Measurements from ENCODE around the gene ARMC9.
A peak's percentile ranks its signal among the peaks of the same experiment; 100 is the strongest.

The ARMC9 gene

DNA sequence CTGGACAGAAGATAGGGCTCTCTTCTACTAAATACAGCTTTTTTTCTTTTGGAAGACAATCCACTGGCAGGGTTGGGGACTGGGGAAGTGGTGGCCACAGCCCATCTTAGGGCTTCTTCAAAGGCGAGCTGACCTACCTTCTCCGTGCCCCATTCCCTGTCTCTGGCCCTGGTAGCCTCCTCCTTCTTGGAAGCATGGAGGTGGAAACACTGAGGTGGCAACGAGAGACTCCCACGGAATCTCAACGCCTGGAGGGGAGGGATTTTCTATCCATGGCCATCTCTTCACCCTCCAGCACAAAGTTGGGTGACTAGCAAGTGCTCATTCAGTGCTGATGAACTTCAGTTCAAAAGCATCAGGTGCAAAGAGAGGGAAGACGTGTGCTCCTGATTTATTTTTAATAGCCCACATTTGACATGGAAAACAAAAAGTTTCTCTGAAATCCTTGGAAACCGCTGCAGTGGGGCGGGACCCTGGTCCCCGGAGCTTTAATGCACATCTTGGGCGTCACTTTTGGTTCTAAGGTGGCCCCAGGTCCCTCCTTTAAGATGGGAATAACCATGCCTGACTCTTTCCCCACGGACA lies 633 bp upstream of the ARMC9 start:
- H3K36me3 ChIP-seq (ENCODE audit: insufficient read depth): no peaks in the 10 kb centered on the region
- peak overlapping the region; percentile 99 for H2AFZ ChIP-seq (ENCODE audit: low read depth)
- H3K4me3 ChIP-seq (IDR thresholded peaks at IDR 0.05; ENCODE audit: insufficient read depth, low read depth, low read length): peak overlapping the region; percentile 89
- no peak overlapping the region for H3K9ac ChIP-seq
- no peak overlapping the region for H3K27ac ChIP-seq
- peaks cover 4% of the 10 kb centered on the region for H3K4me1 ChIP-seq (ENCODE audit: low read depth, poor library complexity, severe bottlenecking)
- TF ChIP-seq, protein P1, sequence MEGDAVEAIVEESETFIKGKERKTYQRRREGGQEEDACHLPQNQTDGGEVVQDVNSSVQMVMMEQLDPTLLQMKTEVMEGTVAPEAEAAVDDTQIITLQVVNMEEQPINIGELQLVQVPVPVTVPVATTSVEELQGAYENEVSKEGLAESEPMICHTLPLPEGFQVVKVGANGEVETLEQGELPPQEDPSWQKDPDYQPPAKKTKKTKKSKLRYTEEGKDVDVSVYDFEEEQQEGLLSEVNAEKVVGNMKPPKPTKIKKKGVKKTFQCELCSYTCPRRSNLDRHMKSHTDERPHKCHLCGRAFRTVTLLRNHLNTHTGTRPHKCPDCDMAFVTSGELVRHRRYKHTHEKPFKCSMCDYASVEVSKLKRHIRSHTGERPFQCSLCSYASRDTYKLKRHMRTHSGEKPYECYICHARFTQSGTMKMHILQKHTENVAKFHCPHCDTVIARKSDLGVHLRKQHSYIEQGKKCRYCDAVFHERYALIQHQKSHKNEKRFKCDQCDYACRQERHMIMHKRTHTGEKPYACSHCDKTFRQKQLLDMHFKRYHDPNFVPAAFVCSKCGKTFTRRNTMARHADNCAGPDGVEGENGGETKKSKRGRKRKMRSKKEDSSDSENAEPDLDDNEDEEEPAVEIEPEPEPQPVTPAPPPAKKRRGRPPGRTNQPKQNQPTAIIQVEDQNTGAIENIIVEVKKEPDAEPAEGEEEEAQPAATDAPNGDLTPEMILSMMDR (conservative IDR thresholded peaks at IDR 0.05; ENCODE audit: low read depth, low read length): no peak
- H3K79me2 ChIP-seq (ENCODE audit: insufficient read depth, low read depth): no peaks in the 10 kb centered on the region
- no peaks in the 10 kb centered on the region for H3K27me3 ChIP-seq (ENCODE audit: insufficient read depth, low read depth)
- peak overlapping the region; percentile 52 for H3K4me2 ChIP-seq
- no peaks in the 10 kb centered on the region for H4K20me1 ChIP-seq (ENCODE audit: insufficient read depth)

DNA sequence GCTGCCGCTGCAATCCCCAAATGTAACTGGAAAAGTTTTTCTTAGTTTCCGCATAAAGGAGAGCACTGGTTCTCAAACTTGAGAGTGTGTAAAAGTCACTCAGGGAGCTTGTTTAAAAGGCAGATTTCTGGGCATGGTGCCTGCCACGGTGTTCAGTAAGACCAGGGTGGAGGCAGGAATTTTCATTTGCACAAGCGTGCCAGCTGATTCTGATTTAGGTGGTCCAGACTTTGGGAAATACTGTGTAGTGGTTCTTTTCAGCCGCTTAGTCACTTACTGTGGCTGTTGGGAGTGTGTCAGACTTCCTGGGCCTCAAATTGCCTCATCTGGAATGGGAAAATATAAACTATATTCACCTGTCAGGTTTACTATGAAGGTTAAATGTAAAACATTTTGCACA lies 788 bp downstream of the ARMC9 start:
- Histone ChIP-seq H3K4me3 (IDR thresholded peaks at IDR 0.05; ENCODE audit: insufficient read depth, low read depth, low read length) (peak overlapping the region; percentile 18), H4K20me1 (ENCODE audit: insufficient read depth) (no peaks in the 10 kb centered on the region), H3K9ac (no peak overlapping the region), H3K36me3 (ENCODE audit: insufficient read depth) (no peaks in the 10 kb centered on the region), H3K27ac (no peak overlapping the region), H2AFZ (ENCODE audit: low read depth) (peak overlapping the region; percentile 99; the same call in 1 of the 2 replicates), H3K79me2 (ENCODE audit: insufficient read depth, low read depth) (no peaks in the 10 kb centered on the region), H3K4me2 (no peak overlapping the region), H3K4me1 (ENCODE audit: low read depth, poor library complexity, severe bottlenecking) (peaks cover 4% of the 10 kb centered on the region), H3K27me3 (ENCODE audit: insufficient read depth, low read depth) (no peaks in the 10 kb centered on the region)
- TF ChIP-seq, protein P1 (conservative IDR thresholded peaks at IDR 0.05; ENCODE audit: low read depth, low read length): no peak

DNA sequence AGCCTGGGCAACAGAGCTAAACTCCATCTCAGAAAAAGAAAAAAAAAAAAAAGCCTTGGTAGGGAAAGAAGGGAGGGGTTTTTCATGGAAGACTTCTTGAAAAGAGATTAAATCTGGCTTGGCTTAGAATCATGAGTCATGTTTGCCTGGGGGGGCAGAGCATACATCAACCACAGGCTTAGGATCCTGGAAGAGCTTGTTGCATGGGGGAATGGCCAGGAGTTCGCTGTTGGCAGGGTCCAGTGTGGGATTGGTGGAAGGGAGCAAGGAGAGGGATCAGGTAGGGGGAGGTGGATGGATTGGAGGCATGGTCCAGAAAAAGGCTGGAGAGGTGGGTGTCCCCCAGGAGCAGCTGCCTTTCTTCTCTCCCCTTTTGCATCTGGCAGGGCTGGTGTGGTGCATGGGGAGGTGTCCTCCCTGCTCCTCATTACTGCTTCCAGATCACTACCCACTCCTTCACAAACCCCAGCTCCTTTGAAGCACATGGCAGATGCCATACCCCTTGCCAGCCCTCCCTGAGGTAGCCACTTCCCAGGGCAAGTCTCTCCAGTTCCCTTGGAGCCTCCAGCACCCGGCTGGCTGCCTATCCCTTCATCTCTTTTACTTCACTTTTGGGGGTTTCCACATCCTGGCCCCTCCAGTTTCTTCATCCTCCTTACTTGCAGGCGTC lies 2.5 kb downstream of the ARMC9 start:
- Histone ChIP-seq H3K27me3 (ENCODE audit: insufficient read depth, low read depth) (no peaks in the 10 kb centered on the region), H3K27ac (no peak overlapping the region), H3K4me3 (IDR thresholded peaks at IDR 0.05; ENCODE audit: insufficient read depth, low read depth, low read length) (no peak overlapping the region), H4K20me1 (ENCODE audit: insufficient read depth) (no peaks in the 10 kb centered on the region), H3K36me3 (ENCODE audit: insufficient read depth) (no peaks in the 10 kb centered on the region), H3K4me2 (no peak overlapping the region), H2AFZ (ENCODE audit: low read depth) (no peak overlapping the region), H3K9ac (no peak overlapping the region), H3K4me1 (ENCODE audit: low read depth, poor library complexity, severe bottlenecking) (peaks cover 4% of the 10 kb centered on the region), H3K79me2 (ENCODE audit: insufficient read depth, low read depth) (no peaks in the 10 kb centered on the region)
- TF ChIP-seq, protein P1 (conservative IDR thresholded peaks at IDR 0.05; ENCODE audit: low read depth, low read length): no peak

DNA sequence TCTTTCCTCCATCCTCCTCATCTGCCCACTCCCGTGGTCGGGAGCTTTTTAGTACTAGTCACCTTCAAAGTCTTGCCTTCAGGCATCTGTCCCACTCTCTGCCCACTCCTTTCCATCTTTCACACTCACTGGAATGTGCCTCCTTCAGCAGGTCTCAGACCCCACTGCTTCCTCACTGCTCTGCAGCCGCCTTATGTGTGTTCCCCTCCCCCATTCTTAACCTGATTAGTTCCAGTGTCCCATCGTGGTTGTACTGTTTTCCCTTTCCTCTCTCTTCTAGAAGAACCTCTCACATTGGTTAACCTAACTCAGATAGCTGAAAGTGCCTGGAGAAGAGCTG lies 3.0 kb downstream of the ARMC9 start:
- Histone ChIP-seq H3K79me2 (ENCODE audit: insufficient read depth, low read depth) (no peaks in the 10 kb centered on the region), H3K4me2 (no peak overlapping the region)

More for the DNA sequence above, 3.0 kb downstream of the ARMC9 start:
- no peak overlapping the region for H2AFZ ChIP-seq (ENCODE audit: low read depth)
- no peak overlapping the region for H3K27ac ChIP-seq
- H3K9ac ChIP-seq: no peak overlapping the region
- H3K4me1 ChIP-seq (ENCODE audit: low read depth, poor library complexity, severe bottlenecking): peaks cover 4% of the 10 kb centered on the region
- H4K20me1 ChIP-seq (ENCODE audit: insufficient read depth): no peaks in the 10 kb centered on the region
- H3K36me3 ChIP-seq (ENCODE audit: insufficient read depth): no peaks in the 10 kb centered on the region
- no peaks in the 10 kb centered on the region for H3K27me3 ChIP-seq (ENCODE audit: insufficient read depth, low read depth)
- TF ChIP-seq, protein P1 (conservative IDR thresholded peaks at IDR 0.05; ENCODE audit: low read depth, low read length): no peak
- no peak overlapping the region for H3K4me3 ChIP-seq (IDR thresholded peaks at IDR 0.05; ENCODE audit: insufficient read depth, low read depth, low read length)
